ENCODE data around the gene ANKRD37.

The ANKRD37 gene

DNA sequence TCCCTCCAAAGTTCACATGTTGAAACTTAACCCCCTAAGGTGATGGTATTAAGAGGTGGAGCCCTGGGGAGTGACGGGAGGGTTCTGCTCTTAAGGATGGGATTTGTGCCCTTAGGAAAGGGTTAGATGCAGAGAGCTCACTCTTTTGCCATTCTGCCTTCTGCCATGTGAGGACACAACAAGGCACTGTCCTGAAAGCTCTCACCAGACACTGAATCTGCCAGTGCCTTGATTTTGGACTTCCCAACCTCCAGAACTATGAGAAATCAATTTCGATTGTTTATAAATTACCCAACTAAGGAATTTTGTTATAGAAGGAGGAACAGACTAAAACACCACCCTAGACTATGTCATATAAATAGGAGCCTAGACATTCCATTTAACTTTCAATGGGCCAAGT is 12.6 kb upstream of the ANKRD37 start:
- no peak overlapping the region for H3K4me2 ChIP-seq (ENCODE audit: low read depth, low read length, poor library complexity, severe bottlenecking)

DNA sequence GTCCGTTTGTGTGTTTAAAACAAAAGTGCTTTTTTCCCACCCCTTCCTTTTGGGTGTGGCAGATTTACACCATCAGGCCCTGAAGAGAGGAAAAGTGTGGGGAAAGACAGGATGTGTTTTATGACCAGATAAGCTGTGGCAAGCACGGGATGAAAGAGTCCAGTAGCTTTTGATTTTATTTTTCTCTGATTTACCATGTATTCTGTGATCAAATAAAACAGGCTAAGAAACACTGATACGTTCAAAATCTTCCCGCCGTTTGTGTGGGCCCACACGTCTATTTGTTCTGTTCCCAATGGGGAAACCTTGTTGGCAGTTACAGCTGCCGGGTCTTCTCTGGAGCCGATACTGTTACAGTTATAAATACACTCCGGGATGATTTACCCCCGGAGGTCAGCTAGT is 11.7 kb upstream of the ANKRD37 start:
- no peak overlapping the region for H3K4me3 ChIP-seq (ENCODE audit: insufficient read depth, low read length, poor library complexity, severe bottlenecking)
- TF ChIP-seq, protein P1, sequence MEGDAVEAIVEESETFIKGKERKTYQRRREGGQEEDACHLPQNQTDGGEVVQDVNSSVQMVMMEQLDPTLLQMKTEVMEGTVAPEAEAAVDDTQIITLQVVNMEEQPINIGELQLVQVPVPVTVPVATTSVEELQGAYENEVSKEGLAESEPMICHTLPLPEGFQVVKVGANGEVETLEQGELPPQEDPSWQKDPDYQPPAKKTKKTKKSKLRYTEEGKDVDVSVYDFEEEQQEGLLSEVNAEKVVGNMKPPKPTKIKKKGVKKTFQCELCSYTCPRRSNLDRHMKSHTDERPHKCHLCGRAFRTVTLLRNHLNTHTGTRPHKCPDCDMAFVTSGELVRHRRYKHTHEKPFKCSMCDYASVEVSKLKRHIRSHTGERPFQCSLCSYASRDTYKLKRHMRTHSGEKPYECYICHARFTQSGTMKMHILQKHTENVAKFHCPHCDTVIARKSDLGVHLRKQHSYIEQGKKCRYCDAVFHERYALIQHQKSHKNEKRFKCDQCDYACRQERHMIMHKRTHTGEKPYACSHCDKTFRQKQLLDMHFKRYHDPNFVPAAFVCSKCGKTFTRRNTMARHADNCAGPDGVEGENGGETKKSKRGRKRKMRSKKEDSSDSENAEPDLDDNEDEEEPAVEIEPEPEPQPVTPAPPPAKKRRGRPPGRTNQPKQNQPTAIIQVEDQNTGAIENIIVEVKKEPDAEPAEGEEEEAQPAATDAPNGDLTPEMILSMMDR (IDR thresholded peaks at IDR 0.05; ENCODE audit: insufficient read depth, low read length, poor library complexity, severe bottlenecking), result no peak
- TF ChIP-seq EZH2phosphoT487 (conservative IDR thresholded peaks at IDR 0.05; ENCODE audit: low read length), result no peak
- no peaks in the 10 kb centered on the region for H3F3A ChIP-seq (ENCODE audit: insufficient read depth)
- H3K36me3 ChIP-seq (ENCODE audit: low read length), result peaks cover 5% of the 10 kb centered on the region; the same call in 1 of the 2 replicates
- H3K79me2 ChIP-seq (ENCODE audit: insufficient read depth, low read length), result no peaks in the 10 kb centered on the region
- H3K27me3 ChIP-seq (ENCODE audit: low read length), result no peaks in the 10 kb centered on the region
- no peak overlapping the region for H3K4me2 ChIP-seq (ENCODE audit: low read depth, low read length, poor library complexity, severe bottlenecking)
- no peak overlapping the region for H3K27ac ChIP-seq (ENCODE audit: low read depth, low read length)
- no peaks in the 10 kb centered on the region for H4K20me1 ChIP-seq (ENCODE audit: low read depth, low read length)
- H3K9ac ChIP-seq (ENCODE audit: low read length), result no peak overlapping the region
- H2AFZ ChIP-seq (ENCODE audit: low read depth, low read length, severe bottlenecking), result no peak overlapping the region
- H3K9me3 ChIP-seq (ENCODE audit: insufficient read depth, low read length), result no peaks in the 10 kb centered on the region
- no peaks in the 10 kb centered on the region for H3K9me2 ChIP-seq (replicated peaks; ENCODE audit: insufficient read depth, low read length)

More for the DNA sequence above, 12.6 kb upstream of the ANKRD37 start:
- no peak overlapping the region for H3K9ac ChIP-seq (ENCODE audit: low read length)
- H3K79me2 ChIP-seq (ENCODE audit: insufficient read depth, low read length), result no peaks in the 10 kb centered on the region
- H3K27me3 ChIP-seq (ENCODE audit: low read length), result no peaks in the 10 kb centered on the region
- no peaks in the 10 kb centered on the region for H3K9me3 ChIP-seq (ENCODE audit: insufficient read depth, low read length)
- H3F3A ChIP-seq (ENCODE audit: insufficient read depth), result no peaks in the 10 kb centered on the region
- no peak overlapping the region for H3K4me3 ChIP-seq (ENCODE audit: insufficient read depth, low read length, poor library complexity, severe bottlenecking)
- H3K36me3 ChIP-seq (ENCODE audit: low read length), result peaks cover 5% of the 10 kb centered on the region; the same call in 1 of the 2 replicates
- H4K20me1 ChIP-seq (ENCODE audit: low read depth, low read length), result no peaks in the 10 kb centered on the region
- no peak overlapping the region for H3K27ac ChIP-seq (ENCODE audit: low read depth, low read length)
- no peaks in the 10 kb centered on the region for H3K9me2 ChIP-seq (replicated peaks; ENCODE audit: insufficient read depth, low read length)
- TF ChIP-seq, protein P1 (IDR thresholded peaks at IDR 0.05; ENCODE audit: insufficient read depth, low read length, poor library complexity, severe bottlenecking), result no peak
- no peak for TF ChIP-seq EZH2phosphoT487 (conservative IDR thresholded peaks at IDR 0.05; ENCODE audit: low read length)
- no peak overlapping the region for H2AFZ ChIP-seq (ENCODE audit: low read depth, low read length, severe bottlenecking)

DNA sequence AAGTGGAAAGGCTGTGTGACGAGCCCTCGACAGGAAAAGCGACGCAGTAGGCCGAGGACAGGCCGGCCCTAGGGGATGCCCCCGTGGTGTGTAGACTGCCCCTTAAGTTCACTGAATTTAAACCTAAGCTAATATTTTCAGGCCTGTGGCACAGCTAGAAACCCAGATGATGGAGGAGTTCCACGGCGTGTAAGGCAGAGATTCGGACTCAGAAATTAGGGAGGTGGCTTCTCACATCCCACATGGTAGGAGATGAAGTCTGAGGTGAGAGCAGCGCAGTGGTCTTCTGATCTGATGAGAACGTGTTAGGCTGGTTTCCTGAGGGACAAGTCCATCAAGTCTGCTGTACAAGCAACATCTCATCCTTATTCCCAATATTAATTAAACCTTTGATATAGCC is 8.7 kb upstream of the ANKRD37 start:
- H3K4me3 ChIP-seq (ENCODE audit: insufficient read depth, low read length, poor library complexity, severe bottlenecking), result no peak overlapping the region
- no peak overlapping the region for H3K9ac ChIP-seq (ENCODE audit: low read length)
- H3K4me2 ChIP-seq (ENCODE audit: low read depth, low read length, poor library complexity, severe bottlenecking), result no peak overlapping the region
- H3K79me2 ChIP-seq (ENCODE audit: insufficient read depth, low read length), result no peaks in the 10 kb centered on the region
- H4K20me1 ChIP-seq (ENCODE audit: low read depth, low read length), result no peaks in the 10 kb centered on the region
- no peak for TF ChIP-seq EZH2phosphoT487 (conservative IDR thresholded peaks at IDR 0.05; ENCODE audit: low read length)
- TF ChIP-seq, protein P1 (IDR thresholded peaks at IDR 0.05; ENCODE audit: insufficient read depth, low read length, poor library complexity, severe bottlenecking), result no peak
- no peaks in the 10 kb centered on the region for H3K36me3 ChIP-seq (ENCODE audit: low read length)
- peaks cover 8% of the 10 kb centered on the region; the same call in 1 of the 2 replicates for H3F3A ChIP-seq (ENCODE audit: insufficient read depth)
- no peaks in the 10 kb centered on the region for H3K9me3 ChIP-seq (ENCODE audit: insufficient read depth, low read length)
- H2AFZ ChIP-seq (ENCODE audit: low read depth, low read length, severe bottlenecking), result no peak overlapping the region
- H3K27me3 ChIP-seq (ENCODE audit: low read length), result no peaks in the 10 kb centered on the region
- no peak overlapping the region for H3K27ac ChIP-seq (ENCODE audit: low read depth, low read length)
- no peaks in the 10 kb centered on the region for H3K9me2 ChIP-seq (replicated peaks; ENCODE audit: insufficient read depth, low read length)
